HG03045 (cell line): ENCODE data around the gene ANKIB1.
"Not testable (repeated sequence)": the region's sequence is repeated elsewhere in the genome, so short reads cannot be mapped to it uniquely, and the experiment has no call there.

ENCODE experiments used
- ATAC-seq: cut with Tn5 transposase; IDR thresholded peaks from one replicate; pipeline ENCODE4 v1.9.1; 2021; ENCODE audit warnings: mild to moderate bottlenecking, moderate library complexity; ENCODE audit not compliant: unreplicated experiment

ANKIB1 gene, protein sequence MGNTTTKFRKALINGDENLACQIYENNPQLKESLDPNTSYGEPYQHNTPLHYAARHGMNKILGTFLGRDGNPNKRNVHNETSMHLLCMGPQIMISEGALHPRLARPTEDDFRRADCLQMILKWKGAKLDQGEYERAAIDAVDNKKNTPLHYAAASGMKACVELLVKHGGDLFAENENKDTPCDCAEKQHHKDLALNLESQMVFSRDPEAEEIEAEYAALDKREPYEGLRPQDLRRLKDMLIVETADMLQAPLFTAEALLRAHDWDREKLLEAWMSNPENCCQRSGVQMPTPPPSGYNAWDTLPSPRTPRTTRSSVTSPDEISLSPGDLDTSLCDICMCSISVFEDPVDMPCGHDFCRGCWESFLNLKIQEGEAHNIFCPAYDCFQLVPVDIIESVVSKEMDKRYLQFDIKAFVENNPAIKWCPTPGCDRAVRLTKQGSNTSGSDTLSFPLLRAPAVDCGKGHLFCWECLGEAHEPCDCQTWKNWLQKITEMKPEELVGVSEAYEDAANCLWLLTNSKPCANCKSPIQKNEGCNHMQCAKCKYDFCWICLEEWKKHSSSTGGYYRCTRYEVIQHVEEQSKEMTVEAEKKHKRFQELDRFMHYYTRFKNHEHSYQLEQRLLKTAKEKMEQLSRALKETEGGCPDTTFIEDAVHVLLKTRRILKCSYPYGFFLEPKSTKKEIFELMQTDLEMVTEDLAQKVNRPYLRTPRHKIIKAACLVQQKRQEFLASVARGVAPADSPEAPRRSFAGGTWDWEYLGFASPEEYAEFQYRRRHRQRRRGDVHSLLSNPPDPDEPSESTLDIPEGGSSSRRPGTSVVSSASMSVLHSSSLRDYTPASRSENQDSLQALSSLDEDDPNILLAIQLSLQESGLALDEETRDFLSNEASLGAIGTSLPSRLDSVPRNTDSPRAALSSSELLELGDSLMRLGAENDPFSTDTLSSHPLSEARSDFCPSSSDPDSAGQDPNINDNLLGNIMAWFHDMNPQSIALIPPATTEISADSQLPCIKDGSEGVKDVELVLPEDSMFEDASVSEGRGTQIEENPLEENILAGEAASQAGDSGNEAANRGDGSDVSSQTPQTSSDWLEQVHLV

DNA sequence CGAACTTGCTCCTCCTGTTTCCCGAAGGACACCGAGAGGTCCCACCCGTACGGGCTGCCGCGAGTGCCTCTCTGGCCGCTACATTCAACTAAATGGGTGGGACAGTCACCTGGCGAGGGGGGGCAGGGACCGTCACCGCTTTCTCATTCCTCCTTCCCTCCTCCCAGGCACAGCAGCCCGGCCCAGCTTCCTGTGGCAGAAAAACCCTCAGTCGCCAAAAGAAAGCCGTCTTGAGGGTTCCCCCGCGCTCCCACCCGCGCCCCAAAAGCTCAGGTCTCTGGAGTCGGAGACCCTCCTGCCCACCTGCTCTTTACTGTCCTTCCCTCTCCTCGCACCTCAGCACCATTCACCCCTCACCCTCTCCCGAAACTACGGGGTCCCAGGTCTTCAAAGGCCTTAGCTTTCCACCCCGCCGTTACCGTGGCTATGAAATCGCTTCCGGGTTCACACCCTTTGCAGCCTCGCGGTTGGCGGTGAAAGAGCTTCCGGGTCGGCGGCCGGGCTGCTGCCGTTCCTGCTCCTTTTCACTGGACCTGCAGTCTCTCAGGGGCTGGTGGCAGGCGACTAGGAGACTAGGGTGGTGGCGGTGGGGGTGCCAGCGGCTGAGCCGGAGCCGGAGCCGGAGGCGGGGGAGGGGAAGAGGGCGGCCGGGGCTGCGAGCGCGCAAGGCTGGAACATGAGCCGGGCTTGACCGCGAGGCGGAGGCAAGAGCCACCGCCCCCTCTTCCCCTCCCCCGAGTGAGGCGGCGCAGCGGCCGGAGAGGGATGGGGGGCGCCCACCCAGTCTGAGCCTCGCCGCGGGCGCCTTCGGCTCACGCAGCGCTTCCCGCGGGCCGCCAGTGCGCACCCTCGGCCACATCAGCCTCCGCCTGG, at the start of gene ANKIB1, which contains the start of gene KRIT1:
ANKIB1 (plus strand) TSS at position 488 of the 873 bp plus-strand sequence. CDS start 49,005 bp downstream, outside the sequence.
KRIT1 (minus strand) TSS at position 428 of the 873 bp plus-strand sequence. CDS start 3,779 bp downstream, outside the sequence.
- peak; percentile 84 for ATAC-seq

DNA sequence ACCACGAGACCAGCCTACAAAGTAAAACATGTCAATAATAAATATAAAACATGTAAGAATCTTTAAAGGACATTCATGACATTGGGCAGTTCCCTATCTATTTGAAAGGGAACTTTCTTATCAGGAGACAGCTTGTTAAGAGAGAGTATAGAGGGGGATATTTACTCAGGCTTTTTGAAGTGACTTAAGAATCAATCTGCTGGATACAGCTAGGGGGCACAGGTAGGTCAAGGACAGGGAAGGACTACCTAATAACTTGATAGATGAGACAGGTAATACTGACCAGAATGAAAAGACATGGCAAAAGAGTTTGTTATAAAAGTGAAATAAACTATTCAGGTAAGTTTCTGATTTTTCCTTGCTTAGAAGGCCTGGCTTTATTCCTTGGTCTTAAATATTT, 45.0 kb upstream of the ANKIB1 start:
- ATAC-seq = no peak

DNA sequence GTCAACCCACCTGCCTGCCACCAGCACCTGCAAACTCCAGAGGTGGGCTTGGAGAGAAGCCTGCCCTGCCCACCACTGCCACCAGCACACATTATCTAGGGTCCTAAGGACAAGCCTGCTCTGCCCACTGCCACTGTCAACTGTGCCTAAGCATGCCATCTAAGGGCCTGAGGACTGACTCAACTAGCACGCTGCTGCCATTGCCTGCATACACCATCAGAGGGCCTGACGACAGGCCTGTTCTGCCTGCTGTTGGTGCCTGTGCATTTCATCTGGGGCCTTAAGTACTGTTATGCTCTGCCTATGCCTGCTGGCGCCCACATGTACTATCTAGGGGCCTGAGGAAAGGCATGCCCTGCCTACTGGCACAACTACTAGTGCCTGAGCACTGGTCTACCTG, 39.8 kb upstream of the ANKIB1 start:
- ATAC-seq = no peak

DNA sequence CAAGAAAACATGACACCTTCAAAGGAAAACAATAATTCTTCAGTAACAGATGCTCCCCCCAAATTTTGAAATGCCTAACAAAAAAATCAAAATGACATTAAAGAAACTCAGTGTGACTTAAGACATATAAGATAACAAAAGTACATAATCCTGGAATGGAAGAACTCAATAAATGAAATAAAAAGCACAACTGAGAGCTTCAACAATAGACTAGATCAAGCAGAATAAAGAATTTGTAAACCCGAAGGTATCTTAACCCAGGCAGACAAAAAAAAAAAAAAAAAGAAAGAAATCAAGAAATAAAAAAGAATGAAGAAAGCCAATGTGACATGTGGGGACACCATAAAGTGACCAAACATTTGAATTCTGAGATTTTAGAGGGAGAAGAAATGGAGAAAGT, 39.1 kb upstream of the ANKIB1 start:
- ATAC-seq = no peak

DNA sequence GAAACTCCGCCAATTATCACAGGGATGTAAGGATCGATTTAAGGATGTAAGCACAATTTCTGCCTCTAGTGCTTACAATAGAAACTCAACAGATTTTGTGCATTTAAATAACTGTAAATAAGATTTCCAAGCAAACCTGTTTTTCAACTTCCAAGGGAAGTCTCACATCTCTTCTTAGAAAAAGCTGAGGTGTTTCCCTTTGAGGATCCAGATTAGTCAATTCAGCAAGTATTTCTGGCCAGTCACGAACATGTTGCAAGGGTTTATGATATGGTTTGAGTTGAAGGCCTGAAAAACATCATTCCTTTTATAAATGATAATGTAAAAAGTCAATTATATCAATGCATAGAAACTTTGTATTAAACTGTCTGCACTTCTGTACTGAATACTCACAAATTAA, 24.0 kb upstream of the ANKIB1 start:
- no peak for ATAC-seq

DNA sequence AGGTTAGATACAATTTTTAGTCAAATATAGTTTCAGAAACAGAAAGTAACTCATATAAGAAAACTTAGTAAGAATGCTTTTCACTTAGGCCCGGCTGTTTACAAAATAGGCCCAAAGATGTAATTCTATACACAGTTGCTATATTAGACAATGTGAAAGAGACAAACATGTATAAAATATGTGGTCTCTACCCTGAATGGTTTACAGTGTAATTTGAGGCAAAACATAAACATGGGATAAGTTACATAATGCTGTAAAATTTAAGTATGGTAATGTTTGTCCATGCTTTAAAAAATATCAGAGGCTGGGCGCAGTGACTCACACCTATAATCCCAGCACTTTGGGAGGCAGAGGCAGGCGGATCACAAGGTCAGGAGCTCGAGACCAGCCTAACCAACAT, 18.8 kb upstream of the ANKIB1 start:
- no peak for ATAC-seq

DNA sequence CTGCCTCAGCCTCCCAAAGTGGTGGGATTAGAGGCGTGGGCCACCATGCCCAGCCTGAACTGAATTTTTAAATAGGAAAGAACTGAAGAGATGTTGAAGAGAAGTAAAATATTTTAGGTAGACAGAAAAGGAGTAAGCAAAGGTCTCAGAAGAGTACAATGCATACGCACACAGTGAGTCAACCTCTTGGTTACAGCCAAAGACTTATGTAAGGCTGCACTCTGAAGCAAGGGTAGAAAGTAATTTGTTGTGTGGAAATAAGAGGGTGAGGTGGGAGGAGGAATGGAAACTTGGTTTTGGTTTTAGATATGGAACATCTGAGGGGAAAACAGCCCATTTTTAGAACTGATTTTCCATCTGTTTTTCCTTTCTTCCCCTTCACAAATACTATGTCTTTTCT, 17.7 kb upstream of the ANKIB1 start:
- no peak for ATAC-seq

DNA sequence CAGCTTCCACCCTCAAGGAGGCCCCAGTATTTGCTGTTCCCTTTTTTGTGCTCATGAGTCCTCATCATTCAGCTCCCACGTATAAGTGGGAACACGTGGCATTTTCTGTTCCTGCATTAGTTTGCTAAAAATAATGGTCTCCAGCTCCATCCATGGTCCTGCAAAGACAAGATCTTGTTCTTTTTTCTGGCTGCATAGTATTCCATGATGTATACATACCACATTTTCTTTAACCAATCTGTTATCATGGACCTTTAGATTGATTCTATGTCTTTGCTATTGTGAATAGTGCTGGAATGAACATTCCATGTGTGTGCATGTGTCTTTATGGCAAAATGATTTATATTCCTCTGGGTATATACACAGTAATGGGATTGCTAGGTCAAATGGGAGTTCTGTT, 17.0 kb upstream of the ANKIB1 start:
- no peak for ATAC-seq

DNA sequence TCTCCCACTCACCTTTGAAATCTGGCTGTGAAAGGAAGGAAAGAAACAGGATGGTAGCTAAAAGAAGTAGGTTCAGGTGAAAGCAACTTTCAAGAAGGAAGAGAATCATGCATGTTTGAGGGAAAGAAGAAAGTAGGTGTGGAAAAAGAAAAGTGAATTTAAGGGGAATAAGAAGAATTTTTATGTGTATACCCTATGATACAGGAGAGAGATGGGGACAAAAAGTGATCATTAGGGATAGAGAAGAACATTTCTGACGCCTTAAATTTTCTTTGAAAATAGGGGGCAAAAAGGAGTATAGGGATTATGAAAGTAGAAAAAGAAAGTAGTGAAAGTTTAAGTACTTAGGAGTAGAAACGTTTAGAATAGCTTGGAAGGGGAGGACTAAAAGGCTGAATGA, 15.2 kb upstream of the ANKIB1 start:
- ATAC-seq = no peak

DNA sequence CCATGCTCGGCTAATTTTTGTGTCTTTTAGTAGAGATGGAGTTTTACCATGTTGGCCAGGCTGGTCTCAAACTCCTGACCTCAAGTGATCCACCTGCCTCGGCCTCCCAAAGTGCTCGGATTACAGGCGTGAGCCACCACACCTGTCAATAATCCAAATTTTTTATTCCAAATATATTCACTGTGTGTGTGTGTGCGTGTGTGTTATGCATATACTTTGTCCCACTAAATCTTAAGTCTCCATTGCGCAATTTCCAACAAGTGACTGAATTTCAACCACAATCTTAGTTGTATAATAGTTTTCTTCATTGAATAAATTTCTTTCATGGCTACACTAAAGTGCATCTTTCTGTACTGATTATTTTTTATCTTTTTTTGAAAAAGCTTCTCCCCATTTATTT, 2.8 kb upstream of the ANKIB1 start:
- ATAC-seq = no peak

DNA sequence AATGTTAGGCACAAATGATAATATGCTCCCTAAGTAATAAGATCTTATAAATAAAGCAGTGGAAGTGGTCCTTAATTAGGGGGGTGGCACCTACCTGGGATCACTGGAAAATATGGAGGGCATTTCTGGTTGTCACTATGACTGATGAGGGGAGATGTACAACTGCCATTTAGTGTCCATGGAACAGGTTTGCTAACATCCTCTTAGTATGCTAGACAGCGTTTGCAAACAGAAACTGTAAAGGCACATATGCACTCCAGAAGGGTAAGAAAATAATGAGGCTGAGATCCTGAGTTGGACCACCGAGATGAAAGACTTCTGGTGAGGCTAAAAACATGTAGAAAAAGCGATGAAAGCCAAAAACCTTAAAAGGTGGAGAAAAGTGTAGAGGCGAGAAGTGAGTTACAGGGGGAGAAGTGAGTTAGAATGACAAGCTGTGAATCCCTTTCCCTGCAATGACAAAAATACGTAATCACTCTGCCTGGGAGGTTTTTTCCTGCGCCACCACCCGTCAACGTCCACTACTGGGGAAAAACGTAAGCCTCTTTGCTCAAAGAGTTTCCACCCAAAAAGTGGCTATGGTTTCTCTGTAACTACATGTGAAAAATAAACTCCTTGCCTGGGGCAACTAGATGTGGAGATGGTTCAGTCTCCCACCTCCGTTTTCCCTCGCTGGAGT, 827 bp upstream of the ANKIB1 start:
- ATAC-seq = no peak

DNA sequence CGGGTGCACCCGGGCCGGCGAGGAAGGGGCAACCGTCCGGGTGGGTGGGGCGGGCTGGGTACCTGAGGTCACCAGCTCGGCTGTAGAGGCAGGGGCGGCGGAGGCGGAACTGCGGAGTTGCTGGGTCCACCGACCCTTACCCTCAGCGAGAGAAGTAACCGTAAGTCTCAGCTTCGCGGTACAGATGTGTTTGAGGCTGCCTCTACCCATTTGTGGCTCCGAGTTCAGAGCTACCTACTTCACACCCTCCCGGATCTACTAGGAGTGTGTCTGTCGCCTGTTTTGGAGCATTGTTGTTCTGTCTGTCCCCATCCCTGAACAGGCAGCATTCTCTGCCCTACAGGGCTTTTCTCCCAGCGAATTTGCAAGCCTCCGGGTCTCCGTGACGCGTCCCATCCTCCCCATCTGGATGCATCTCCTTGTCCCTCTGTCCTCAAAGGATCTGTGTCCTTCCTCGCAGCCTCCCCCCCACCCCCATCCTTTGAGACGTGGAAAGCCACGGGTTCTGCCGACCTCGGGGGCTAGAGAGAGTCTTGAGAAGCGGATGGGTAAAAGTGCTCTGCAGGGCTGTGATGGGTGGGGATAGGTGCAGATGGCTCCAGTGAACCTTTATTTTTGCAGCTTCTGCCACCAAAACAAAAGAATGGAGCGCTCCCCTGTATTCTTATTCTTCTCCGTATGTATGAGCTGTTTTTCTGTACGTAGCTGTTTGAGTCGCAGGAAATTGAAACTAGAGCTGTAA, 757 bp downstream of the ANKIB1 start:
- peak; percentile 35 for ATAC-seq

DNA sequence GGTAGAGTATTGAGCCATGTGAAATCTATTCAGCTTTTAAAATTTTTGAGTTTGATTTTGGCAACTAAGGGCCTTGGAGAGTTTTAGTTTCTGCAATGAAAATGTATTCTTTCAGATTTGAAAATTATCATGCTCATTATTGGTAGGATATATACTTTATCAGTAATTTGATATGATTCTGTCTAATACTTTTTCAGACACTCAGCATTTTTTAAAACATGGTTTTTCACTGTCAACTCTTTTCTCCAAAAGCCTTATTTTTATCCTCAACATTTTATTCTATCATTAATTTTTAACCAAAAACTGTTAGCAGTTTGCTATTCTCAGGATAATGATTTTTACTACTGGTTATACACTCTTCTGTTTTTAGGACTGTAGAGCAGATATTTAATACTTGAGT, 4.8 kb downstream of the ANKIB1 start:
- no peak for ATAC-seq

DNA sequence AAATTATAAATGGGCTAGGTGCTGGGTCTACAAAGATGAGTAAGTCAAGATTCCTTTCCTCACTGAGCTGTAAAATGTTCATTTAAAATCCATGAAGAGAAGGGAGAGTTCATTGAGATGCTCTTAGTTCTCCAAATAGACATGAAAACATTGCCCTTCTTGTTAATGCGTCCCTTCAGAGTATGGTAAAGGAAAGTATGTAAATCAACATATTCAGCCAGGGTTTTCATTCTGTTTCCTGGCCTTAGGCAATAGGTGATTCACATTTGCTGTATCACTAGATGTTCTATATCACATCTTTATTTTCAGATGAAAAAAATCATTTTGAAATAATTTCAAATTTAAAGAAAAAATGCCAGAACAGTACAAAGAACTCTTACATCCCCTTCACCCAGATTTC, 5.4 kb downstream of the ANKIB1 start:
- no peak for ATAC-seq

DNA sequence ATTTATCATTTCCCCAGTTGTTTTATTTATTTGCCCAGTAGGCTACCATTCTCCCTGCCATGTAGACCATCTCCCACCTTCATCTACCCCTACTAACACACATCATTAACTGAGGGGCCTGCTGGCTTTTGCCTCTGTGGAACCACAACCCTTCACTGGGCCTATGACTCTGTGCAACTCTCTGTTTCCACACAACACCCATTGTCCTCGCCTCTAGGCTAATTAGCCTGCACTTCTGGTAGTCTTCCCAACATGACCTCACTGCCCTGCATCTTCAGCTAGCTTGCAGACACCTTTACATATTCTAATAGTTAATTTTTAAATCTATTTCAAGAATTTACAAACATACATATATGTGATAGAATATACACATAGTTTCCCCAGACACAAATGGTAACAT, 7.5 kb downstream of the ANKIB1 start:
- no peak for ATAC-seq

DNA sequence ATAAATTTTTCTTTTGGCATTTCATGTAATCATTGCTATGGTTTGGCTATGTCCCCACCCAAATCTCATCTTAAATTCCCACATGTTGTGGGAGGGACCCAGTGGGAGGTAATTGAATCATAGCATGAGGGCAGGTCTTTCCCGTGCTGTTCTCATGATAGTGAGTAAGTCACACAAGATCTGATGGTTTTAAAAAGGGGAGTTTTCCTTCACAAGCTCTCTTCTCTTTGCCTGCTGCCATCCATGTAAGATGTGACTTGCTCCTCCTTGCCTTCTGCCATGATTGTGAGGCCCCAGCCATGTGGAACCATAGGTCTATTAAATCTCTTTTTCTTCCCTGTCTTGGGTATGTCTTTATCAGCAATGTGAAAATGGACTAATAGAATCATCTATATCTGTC, 9.0 kb downstream of the ANKIB1 start:
- not testable (repeated sequence) for ATAC-seq

DNA sequence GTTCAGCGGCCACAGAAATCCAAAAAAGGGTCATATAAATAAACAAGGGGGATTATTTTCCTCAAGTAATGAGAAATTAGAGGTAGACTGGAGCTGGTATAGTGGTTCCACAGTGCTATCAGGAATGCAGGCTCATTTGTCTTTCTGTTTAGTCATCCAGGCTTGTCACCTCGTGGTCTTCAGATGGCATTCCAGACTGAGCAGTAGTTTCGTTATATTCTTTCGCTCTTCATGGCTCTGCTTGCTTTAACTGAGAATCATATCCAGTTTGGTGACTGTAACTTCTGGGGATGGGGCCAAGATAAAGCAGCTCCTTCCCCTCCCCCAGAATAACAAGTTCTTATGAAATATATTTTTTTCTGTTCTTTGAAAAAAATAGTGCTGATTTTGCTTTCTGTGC, 9.5 kb downstream of the ANKIB1 start:
- ATAC-seq = no peak

DNA sequence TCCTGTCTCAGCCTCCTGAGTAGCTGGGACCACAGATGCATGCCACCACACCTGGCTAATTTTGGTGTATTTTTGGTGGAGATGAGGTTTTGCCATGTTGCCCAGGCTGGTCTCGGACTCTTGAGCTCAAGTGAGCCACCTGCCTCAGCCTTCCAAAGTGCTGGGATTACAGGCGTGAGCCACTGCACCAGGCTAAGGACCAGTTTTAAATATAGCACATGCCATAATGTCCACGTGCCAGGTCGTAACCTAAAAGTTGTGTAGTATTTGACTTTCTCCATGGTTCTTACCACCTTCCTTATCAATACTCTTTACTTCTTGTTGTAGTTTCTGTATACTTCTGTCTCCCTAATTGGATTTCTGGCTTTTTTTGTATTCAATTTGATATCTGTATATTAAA, 13.3 kb downstream of the ANKIB1 start:
- ATAC-seq = no peak

DNA sequence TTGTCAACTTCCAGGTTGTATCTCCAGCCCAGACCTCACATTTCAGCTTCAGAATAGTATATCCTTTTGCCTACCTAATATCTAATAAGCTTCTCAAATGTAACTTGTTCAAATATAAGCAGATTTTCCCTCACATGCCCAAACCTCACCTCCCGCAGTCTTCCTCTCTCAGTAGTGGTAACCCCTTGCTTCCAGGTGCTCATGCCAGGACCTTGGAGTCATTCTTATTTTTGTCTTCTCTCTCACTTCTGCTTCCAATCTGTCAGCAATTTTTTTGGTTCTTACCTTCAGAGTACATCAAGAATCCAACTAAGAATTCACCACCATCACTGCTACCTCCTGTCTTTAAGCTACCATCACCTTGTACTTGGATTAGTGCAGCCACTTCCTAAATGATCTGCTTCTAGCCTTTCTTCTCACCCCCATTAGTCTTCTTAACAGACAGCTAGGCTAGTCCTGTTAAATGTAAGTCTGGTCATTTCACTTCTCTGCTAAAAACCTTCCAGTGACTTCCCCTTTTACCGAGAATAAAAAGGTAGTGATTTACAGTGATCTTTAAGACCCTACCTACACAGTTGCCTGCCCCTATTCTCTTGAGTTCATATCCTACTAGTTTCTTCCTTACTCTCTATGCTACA, 14.0 kb downstream of the ANKIB1 start:
- ATAC-seq = no peak
